GM19023 (cell line): ENCODE data around the gene MSL3.

ENCODE experiments used
- ATAC-seq: cut with Tn5 transposase; IDR thresholded peaks from one replicate; pipeline ENCODE4 v1.9.1; 2021; ENCODE audit warnings: mild to moderate bottlenecking, moderate library complexity; ENCODE audit not compliant: unreplicated experiment

The MSL3 gene

DNA sequence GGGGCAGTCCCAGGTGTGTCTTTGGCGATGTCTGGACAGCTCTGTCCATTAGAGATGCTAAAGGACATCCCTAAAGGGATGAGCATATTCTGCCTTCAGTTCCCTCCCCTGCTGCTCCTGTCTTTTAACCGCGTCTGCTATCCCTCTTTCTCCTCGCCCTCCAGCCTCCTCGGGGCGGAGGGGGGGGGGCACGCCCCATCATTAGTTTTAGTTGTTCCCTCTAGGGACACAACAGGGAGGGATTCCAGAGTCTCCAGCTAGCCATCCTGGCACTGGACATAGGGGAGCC, 1.1 kb downstream of the MSL3 start:
- no peak for ATAC-seq

DNA sequence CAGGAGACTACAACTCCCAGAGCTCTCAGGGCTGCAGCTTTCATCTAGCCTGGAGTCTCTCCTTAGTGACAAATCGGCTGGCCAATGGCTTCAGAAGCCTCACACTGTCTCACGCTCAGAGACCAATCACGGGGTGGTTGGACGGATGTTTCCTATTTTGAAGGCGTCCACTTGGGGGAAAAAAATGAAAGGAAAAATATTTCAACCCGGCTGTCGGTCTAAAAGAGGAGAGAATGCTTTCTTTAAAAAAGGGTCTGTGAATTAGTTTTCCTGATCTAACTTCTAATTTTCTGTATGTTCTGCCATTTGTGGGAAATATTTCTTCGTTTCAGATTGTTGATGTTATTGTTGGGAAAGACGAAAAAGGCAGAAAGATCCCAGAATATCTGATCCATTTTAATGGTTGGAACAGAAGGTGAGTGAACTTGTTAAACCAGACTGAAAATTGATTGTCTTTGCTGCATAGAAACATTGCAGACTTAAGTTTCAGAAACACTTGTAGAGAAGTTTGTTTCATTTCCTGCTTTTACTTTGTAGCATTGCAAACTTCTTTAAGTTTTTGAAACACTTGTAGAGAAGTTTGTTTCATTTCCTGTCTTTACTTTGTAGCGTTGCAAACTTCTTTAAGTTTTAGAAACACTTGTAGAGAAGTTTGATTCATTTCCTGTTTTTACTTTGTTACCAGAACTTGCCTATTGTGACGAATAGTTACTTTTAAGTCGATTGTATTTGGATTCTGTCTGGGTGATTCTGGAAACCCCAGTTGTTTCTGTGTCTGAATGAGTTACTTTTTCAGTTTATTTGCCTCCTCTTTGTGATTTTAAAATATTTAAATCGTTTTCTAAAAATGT, 1.6 kb downstream of the MSL3 start:
- ATAC-seq = peak; percentile 64

DNA sequence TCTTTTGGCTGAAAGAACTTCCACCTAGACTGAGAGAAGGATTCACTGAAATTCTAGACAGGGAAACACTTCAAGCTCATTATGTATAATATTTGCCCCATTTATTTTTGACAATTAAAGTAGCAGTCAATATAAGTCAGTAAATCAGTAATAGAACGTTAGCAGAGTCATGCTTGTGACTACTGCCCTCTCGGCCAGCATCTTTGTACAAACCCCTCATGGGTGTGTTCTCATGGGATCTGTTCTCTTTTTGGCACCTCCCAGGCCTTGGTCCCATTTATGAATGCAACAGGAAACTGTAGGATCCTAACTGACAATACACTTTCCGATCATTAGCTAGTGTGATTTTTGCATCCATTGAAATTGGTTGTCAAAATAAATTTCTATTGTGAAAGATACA, 2.9 kb downstream of the MSL3 start:
- no peak for ATAC-seq

DNA sequence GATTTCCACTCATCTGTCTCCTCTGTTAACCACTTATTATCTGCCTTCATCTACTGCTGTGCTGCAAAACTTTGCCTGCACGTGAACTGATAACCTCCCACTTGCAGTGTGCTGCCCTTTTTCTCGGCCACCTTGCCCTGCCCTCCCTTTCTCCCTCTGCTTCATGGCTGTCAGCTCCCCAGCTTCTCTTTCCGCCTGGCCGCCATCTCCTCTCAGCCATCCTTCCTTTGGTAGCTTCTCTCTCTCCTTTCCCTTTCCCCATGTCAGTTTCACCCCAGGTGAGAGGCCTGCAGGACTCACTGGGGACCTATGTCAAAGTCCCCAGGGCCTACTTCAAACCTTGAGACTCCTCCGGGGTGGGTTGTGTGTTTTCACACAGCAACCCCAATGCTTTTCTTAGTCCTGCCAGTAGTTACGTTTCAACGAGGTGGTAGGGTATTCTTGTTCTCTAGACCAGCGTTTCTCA, 6.6 kb downstream of the MSL3 start:
- peak; percentile 35 for ATAC-seq

DNA sequence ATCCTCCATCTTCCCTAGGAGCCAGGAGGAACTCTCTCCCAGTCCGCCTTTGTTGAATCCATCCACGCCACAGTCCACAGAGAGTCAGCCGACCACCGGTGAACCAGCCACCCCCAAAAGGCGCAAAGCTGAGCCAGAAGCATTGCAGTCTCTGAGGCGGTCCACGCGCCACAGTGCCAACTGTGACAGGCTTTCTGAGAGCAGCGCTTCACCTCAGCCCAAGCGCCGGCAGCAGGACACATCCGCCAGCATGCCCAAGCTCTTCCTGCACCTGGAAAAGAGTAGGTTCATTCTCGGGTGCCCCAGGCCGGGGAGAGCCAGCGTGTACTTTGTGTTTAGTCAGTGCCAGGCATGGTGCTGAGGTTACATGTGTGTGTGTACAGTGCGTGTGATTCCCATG, 7.4 kb downstream of the MSL3 start:
- ATAC-seq = no peak

DNA sequence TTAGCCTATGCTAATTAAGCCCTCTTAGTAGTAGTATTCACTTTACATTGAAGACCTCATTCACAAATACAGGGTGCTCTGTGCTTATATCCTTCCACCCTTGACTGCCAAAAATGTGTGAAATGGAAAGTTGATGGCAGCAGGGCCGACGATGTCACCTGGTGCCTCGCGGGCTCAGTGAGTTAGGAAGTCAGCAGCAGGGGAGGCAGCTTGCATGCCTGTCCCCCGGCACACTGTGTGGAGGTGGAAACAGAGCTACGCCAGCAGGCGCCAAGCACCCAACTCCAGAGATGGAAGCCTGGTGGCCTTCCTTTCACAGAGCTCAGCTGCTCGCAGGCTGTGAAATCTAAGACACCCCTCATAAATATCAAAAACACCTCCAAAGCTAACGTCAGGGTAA, 8.4 kb downstream of the MSL3 start:
- no peak for ATAC-seq

DNA sequence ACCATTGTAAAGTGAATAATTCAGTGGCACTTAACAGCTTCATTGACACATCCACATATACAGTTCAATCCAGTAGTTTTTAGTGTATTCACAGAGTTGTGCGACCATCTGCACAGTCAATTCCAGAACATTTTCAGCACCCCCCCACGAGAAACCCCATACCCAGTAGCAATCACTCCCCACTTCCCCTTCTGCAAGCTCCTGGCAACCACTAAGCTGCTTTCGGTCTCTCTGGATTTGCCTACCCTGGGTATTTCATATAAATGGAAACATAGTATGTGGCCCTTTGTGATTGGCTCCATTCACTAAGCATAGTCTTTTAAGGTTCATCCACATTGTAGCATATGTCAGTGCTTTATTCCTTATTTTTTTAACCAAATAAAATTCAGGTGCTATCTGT, 10.0 kb downstream of the MSL3 start:
- ATAC-seq = peak; percentile 33

DNA sequence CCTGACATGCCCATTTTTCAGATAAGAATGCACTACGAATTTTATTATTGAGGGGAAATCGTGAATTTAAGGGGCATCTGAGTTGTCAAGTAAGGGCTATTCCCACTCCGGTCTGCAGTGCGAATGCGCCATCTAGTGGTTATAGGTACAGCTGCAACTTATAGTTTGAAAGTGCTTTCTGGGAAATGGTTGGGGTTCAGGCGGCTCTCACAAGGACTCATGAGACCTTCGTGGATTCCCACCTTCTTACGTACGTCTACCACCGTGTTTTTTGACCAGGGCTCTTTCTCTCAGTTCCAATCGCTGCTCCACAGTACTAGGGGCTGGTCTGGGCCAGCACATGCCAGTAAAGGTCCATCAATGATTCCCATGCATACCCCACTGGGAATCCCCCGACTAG, 12.3 kb downstream of the MSL3 start:
- peak; percentile 62 for ATAC-seq

DNA sequence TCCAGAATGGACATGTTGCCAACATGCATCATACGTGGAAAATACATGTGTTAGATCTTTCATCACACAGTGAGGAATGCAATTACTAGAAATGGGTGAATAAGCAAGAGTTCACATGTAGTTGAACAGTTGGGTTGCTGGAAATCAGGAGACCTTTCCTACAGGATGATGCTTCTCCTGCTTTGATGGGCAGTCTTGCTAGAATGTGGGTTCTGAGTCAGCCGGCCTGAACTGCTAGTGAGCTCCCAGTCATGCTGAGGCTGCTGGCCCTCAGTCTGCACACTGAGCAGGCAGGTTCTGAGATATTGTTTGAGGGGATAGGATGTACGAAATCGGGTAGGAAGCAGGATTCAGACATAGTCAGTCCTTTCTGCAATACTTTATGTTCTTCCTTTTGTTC, 20.2 kb downstream of the MSL3 start:
- no peak for ATAC-seq

DNA sequence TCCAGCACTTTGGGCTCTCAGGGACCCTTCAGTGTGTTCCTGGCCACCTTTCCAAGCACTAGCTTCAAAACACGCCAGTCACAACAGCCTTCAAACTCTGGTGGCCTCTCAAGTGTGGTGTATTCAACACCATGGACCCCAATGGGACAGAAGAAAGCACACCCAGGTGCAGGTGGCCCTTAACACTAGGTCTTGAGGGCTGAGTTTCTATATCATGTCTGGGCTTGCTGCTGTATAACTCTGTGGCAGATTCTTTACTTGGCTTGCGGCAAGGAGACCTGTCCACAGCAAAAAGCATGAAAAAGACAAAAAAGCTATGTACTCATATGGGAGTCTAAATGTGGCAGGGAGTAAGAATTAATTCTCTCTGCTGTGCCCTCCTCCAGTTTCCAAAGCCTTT, 23.1 kb downstream of the MSL3 start:
- ATAC-seq = no peak

DNA sequence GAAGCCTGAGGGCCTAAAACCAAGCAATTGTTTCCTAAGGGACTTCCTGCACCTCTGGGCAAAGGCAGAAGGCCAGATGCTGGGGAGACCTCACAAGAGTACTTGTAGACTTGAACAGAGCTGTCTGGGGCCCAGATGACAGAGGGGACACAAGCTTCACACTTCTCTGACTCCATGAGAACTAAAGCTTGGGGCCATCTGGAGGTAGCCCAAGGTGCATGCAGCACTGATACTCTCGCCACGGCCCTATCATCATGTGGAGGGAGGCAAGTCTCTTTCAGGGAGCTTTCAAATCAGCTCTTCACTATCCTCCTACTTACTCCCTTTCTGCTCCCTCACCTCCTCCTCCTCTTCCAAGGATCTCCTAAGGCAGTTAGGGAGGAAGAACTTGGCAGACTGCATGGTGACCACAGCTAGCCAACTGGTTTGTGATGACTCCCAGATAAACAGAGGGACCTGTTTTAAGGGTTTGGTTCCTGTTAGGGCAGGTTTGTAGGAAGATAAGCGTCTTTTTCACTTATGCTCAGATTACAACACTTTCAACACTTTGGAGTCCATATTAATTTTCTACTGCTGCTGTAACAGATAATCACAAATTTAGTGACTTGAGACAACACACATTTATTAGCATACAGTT, 23.8 kb downstream of the MSL3 start:
- ATAC-seq = no peak

DNA sequence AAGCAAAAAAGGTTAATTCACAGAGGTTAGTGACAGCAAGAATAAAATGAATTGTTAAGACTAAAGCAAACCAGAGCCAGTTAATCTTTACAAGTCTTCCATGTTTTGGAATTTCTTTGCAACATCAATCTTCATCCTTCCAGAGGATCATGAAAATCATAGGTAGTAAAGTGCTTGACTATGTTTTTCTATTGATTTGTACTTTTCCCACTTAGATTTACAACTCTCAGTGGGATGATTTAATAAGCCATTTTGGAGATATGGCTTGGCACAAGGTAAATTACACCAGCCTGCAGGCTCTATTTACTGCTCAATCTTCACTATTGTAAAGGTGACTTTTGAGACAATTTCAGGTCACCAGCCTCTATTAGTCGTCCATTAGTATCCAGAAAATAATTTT, 26.5 kb downstream of the MSL3 start:
- no peak for ATAC-seq

DNA sequence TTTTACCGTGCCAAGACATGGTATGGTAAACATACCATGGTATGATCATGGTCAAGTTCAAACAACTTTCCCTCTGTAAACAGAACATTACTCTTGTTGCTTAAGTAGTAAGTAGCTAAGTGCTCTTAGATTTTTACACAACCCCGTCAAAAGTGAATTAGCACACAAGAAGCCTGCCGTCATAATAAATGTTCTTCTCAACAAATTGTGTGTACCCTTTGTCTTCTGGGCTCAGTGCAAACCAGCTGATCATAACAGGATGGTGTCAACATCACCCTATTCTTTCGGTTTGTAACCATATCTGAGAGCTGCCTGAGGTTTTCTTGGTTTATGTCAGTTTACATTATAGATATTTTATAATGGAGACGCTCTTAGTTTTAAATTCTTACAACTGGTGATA, 28.8 kb downstream of the MSL3 start:
- ATAC-seq = no peak

DNA sequence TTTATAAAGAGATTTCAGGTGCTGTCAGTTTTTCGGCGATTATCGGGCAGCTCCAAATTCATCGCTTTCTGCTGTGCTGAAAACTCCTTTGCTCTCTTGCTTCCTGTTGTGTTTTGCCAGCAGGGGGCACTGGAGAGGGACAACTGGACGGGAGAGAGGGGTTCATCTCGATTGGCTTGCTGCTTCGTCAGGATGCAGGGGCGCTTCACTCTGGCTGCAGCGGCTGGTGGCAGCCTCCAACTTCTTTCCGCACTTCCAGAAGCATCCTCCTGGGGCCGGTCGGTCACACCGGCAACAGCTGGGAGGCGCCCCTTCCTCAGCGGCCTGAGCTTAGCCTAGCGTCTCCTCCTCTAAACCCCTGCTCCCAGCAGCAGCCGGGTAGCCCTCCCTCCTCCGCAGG, 29.5 kb downstream of the MSL3 start:
- no peak for ATAC-seq

DNA sequence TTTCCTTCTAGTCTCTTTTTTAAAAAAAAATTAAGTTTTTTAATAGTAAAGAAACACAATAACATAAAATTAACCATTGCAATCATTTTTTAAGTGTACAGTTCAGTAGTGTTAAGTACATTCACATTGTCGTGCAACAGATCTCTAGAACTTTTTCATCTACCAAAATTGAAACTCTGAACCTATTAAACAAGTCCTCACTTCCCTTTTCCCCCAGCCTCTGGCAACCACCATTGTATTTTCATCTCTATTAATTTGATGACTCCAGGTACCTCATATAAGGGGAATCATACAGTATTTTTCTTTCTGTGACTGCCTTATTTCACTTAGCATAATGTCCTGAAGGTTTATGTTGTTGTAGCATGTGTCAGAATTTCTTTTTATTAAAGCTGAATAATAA, 31.8 kb downstream of the MSL3 start:
- ATAC-seq = no peak

DNA sequence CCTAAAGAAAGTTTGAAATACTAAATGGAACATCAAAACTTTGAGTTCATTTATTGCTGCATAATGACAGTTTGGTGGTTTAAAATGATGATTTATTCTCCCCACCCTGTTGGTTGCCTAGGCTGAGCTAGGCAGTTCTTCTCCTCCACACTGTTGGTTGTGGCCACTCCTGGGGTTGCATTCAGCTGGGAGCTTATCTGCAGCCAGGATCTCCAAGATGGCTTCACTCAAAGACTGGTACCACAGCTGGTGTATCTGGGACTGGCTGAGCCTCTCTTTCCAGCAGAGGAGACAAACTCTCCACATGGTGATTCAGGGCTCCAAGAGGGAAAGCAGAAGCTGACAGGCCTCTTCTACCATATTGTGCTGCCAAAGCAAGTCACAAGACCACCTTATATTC, 33.1 kb downstream of the MSL3 start:
- no peak for ATAC-seq

DNA sequence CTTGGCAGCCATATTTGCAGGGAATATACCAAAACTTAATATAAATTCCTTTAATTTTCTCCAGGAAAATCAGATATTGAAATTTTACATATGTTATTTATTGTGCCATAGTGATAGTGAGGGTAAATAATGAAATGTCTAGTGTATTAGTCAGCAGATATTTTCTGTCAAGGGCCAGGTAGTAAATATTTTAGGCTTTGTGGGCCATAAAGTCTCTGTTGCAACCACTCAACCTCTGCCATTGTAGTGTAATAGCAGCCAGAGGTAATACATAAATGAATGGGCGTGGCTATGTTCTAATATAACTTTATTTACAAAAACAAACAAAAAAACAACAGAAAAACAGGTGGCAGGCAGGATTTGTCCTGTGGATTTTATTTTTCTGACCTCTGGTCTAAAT, 33.5 kb downstream of the MSL3 start:
- no peak for ATAC-seq

DNA sequence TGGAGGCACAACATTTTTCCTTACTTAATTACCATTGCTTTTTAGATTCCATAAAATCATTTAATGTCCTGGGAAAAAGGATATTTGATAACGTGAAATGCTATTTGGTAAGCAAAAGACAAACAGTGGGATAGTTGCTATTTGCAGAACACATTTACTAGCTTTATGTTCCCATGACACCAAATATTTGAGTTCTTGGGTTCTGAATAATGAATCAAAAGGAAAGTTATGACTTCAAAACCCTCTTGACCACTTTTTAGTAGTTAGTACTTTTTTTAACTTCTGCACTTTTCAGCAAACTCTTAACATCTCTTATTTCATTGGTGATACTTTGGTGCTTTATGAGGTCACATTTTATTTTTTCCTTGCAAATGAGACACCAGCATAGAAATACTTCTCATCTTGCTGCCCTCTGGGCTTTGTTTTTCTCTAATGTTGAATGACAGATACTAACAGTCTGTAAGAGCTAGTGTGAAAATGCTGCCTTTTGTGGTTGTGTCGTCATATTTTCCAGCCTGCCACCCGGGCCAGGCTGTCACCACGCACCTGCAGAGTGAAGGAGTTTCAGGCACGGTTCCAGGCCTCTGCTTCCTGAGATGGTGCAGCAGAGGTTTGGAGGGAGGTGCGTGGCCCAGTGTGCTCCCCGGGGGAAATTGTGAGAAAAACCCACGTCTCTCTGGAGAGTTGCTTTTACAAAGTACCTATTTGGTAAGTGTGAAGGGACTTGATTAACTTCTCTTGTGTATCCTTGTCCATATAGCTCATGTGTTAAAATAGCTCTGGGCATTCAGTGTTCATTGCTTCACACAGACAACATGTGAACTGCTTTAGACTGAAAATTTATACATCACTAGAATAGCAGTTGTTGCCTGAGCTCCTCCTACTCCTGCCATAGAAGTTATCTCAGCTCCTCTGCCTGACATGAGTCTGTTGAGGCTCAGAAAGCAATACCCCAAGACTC, 34.7 kb downstream of the MSL3 start:
- peak; percentile 90 for ATAC-seq

DNA sequence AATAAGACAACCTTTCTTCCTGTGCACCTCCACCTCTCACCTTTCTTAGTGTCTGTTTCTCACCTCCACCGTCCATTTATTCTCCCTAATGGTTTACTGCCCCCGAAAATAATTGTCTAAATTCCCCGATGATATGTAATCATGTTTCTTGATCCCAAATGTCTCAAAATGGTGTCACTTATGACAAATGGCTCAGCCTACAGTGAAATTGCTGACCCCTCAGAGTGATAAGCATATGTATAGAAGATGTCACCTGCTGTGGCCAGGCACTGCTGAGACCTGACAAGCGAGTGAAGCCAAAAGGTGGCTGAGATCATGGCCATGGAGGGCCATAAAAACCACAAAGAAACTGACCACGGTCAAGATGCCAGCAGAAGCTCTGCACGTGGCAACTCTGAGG, 35.7 kb downstream of the MSL3 start:
- no peak for ATAC-seq

DNA sequence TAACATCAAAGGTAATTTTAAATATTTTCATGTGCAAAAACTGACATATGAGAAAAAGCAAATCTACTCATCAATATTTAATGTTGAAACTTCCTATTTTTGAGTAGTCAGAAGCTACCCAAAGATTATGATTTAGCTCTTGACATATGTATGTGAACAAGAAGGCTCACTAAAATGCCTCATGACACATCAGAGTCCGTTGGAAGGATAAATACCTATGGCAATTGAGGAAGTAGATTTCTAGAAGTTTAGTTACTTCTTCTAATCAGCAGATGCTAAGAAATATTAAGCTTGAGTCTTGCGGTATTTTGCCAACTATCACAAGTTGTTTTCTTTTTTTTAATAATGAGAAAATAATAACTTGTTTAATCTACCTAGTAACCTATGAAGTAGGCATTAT, 55.3 kb downstream of the MSL3 start:
- no peak for ATAC-seq
